ENCODE results near the gene KCP.

The KCP gene

DNA sequence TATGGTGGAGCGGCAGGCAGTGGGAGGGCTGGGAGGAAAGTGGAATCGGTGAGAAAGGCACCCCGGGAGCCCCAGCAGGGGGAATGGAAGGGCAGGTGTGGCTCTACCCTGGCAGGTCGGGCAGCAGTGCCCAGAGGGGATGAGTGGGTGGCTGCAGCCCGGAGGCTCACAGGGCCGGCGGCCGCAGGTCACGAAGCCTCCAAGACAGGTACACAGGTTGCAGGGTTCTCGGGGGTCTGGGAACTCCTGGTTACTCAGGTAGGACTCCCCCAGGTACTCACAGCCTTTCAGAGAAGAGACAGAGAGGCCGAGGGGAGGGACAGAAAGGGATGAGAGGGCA is 21.8 kb downstream of the KCP start:
- no peak for DNase-seq (ENCODE audit: low read depth)
- TF ChIP-seq, protein P1, sequence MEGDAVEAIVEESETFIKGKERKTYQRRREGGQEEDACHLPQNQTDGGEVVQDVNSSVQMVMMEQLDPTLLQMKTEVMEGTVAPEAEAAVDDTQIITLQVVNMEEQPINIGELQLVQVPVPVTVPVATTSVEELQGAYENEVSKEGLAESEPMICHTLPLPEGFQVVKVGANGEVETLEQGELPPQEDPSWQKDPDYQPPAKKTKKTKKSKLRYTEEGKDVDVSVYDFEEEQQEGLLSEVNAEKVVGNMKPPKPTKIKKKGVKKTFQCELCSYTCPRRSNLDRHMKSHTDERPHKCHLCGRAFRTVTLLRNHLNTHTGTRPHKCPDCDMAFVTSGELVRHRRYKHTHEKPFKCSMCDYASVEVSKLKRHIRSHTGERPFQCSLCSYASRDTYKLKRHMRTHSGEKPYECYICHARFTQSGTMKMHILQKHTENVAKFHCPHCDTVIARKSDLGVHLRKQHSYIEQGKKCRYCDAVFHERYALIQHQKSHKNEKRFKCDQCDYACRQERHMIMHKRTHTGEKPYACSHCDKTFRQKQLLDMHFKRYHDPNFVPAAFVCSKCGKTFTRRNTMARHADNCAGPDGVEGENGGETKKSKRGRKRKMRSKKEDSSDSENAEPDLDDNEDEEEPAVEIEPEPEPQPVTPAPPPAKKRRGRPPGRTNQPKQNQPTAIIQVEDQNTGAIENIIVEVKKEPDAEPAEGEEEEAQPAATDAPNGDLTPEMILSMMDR (IDR thresholded peaks at IDR 0.05; ENCODE audit: insufficient read depth, low read depth, low read length, missing control alignments): no peak
- no peak overlapping the region for H3K4me3 ChIP-seq (ENCODE audit: low read depth, low read length)

- TF ChIP-seq, protein P1 (IDR thresholded peaks at IDR 0.05; ENCODE audit: insufficient read depth, low read depth, low read length, missing control alignments): no peak
- DNase-seq (ENCODE audit: low read depth): no peak
Observed at GRCh38 chr7:128888039-128888755, 22.3 kb downstream of the KCP start.

DNA sequence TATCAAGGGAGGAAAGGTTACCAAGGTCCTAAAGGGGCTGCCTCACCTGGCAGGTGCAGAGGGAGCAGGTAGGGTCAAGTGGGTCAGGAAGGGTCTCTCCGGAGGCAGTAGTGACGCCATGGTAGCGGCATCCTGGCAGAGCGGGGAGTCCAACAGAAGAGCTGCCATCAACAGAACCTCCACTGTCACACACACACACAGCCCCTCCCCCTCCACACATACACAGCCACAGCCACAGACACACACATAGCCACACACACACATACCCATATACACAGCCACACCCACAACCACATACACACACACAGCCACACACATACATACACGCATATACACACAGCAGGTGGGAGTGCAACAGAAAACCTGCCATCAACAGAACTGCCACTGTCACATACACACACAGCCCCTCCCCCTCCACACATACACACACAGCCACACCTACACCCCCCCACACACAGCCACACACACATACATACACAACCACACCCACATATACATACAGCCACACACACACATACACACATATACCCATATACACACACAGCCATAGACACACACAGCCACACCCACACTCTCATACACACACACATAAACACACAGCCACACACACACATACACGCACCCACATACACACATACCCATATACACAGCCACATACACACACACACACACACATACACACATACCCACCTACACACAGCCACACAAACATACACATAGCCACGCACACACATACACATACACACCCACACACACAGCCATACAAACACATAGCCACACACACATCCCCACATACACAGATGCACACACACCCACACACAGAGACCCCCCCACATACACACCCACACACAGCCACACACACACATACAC is 23.1 kb downstream of the KCP start:
- TF ChIP-seq, protein P1 (IDR thresholded peaks at IDR 0.05; ENCODE audit: insufficient read depth, low read depth, low read length, missing control alignments): no peak
- H3K4me3 ChIP-seq (ENCODE audit: low read depth, low read length): no peak overlapping the region
- no peak for DNase-seq (ENCODE audit: low read depth)

More at GRCh38 chr7:128888039-128888755, 22.3 kb downstream of the KCP start:
- no peak overlapping the region for H3K4me3 ChIP-seq (ENCODE audit: low read depth, low read length)

DNA sequence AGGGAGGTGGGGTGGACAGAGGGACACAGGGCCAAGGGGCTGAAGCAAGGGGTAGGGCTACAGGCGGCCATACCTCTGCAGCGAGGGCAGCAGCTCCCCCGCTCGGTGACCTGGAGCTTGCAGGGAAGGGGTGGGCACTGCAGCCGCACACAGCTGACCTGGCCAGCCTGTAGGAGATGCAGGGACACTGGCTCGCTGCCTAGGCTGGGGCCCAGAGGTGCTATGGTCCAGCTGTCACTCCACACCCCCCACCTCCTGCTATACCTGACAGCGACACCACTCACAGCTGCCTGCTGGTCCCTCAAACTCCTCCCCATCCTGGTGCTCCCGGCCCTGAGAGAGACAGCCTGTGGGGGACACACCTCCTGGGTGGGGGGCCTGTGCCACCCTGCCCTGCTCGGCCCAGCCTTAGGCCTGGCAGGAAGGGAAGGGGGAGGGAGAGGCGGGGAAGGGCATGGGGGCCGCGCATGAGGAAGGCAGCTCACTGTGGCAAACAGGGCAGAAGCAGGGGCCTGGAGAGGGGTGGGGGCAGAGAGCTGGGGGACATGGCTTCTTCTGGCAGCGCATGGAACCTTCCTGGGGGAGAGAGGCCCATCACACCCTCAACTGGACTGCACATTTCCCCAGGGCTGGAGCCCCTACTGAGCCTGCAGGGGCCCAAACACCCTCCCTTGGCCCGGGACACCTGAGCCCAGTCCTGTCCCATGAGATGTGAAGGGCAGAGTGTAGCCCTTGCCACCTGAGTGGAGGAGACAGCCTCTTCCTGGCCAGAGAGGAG is 23.9 kb downstream of the KCP start:
- TF ChIP-seq, protein P1 (IDR thresholded peaks at IDR 0.05; ENCODE audit: insufficient read depth, low read depth, low read length, missing control alignments): no peak
- no peak for DNase-seq (ENCODE audit: low read depth)
- H3K4me3 ChIP-seq (ENCODE audit: low read depth, low read length): no peak overlapping the region

GRCh38 chr7:128885370-128886187 is 24.9 kb downstream of the KCP start:
- H3K4me3 ChIP-seq (ENCODE audit: low read depth, low read length): no peak overlapping the region
- DNase-seq (ENCODE audit: low read depth): no peak
- TF ChIP-seq, protein P1 (IDR thresholded peaks at IDR 0.05; ENCODE audit: insufficient read depth, low read depth, low read length, missing control alignments): no peak
